HUDEP-2 (cell line): ENCODE data around the gene MAP2K1.
"Not testable (repeated sequence)": the region's sequence is repeated elsewhere in the genome, so short reads cannot be mapped to it uniquely, and the experiment has no call there.

Experiments used
- DNase-seq, 76 experiments: peaks; one replicate each; lab custom pipeline; 2025; ENCODE audit not compliant: unreplicated experiment in 76 of 76; lab: John Stamatoyannopoulos, UW

Gene MAP2K1

GRCh38 chr15:66386204-66387123 is at the start of gene MAP2K1:
MAP2K1 (plus strand) TSS chr15:66386912; CDS start chr15:66387348, 436 bp downstream.
- peak; percentile 54 to 98 (median 95) for DNase-seq

GRCh38 chr15:66348530-66348929 is 38.2 kb upstream of the MAP2K1 start:
- peak in 1 of 76 experiments; percentile 3 for DNase-seq

- peak in 4 of 76 experiments; percentile 0 to 39 (median 17) for DNase-seq
Observed at GRCh38 chr15:66356077-66356358, 30.7 kb upstream of the MAP2K1 start.

GRCh38 chr15:66356359-66357236 is 30.1 kb upstream of the MAP2K1 start, which contains the start of gene TIPIN:
TIPIN (minus strand) TSS chr15:66356685; CDS start chr15:66352947, 3,738 bp downstream.
- peak; percentile 14 to 95 (median 92) for DNase-seq

GRCh38 chr15:66359740-66360139 is 27.0 kb upstream of the MAP2K1 start:
- DNase-seq = no peak

GRCh38 chr15:66361745-66362460 is 24.8 kb upstream of the MAP2K1 start:
- DNase-seq = not testable (repeated sequence)

- no peak for DNase-seq
Observed at GRCh38 chr15:66362776-66363175, 23.9 kb upstream of the MAP2K1 start.

- no peak for DNase-seq
Observed at GRCh38 chr15:66364944-66365528, 21.7 kb upstream of the MAP2K1 start.

GRCh38 chr15:66369773-66370651 is 16.7 kb upstream of the MAP2K1 start:
- no peak for DNase-seq

- no peak for DNase-seq
Observed at GRCh38 chr15:66374179-66374578, 12.5 kb upstream of the MAP2K1 start.

- no peak for DNase-seq
Observed at GRCh38 chr15:66378814-66379430, 7.8 kb upstream of the MAP2K1 start.

GRCh38 chr15:66381376-66381775 is 5.3 kb upstream of the MAP2K1 start:
- not testable (repeated sequence) for DNase-seq

- peak in 30 of 76 experiments; percentile 10 to 48 (median 27) for DNase-seq
Observed at GRCh38 chr15:66387163-66388042, 691 bp downstream of the MAP2K1 start.

GRCh38 chr15:66388043-66388363 is 1.3 kb downstream of the MAP2K1 start:
- DNase-seq = no peak

- DNase-seq = no peak
Observed at GRCh38 chr15:66388576-66388975, 1.9 kb downstream of the MAP2K1 start.

- no peak for DNase-seq
Observed at GRCh38 chr15:66389098-66389858, 2.6 kb downstream of the MAP2K1 start.

GRCh38 chr15:66389859-66390381 is 3.2 kb downstream of the MAP2K1 start:
- DNase-seq = peak in 3 of 76 experiments; percentile 2 to 25 (median 4)
